ENCODE data around the gene TBC1D22A.

TBC1D22A gene

DNA sequence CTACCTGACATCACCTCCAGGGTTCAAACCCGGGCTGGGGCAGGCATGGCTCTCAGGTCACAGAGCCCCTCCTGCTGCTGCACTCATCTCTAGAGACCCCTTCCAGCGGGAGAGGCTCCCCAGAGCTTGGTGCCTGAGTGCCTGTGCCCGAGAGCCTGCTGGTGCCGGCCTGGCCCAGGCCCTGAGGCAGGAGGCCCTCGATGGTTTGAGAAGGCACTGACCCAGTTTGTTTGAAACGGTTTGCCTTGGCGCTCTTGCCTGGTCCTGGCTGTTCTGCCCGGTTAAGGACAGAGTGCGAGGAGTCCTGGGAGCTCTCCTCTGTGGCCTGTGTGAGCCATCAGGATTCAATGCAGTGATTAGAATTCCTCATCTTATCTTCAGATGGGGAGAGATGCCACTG is 88.9 kb downstream of the TBC1D22A start:
- Histone ChIP-seq H3K4me1 (ENCODE audit: insufficient read depth, low read length, severe bottlenecking) (no peaks in the 10 kb centered on the region), H3K27ac (ENCODE audit: low read depth, low read length, poor library complexity, severe bottlenecking) (no peak overlapping the region), H3K9me2 (ENCODE audit: low read depth, low read length) (no peaks in the 10 kb centered on the region), H2AFZ (ENCODE audit: low read length) (no peak overlapping the region), H4K20me1 (ENCODE audit: insufficient read depth, low read length) (no peaks in the 10 kb centered on the region), H3K9ac (ENCODE audit: low read length) (no peak overlapping the region), H3K27me3 (ENCODE audit: insufficient read depth, low read length) (no peaks in the 10 kb centered on the region), H3K36me3 (ENCODE audit: insufficient read depth, low read length) (peaks cover 21% of the 10 kb centered on the region; the same call in 1 of the 2 replicates), H3K79me2 (ENCODE audit: insufficient read depth, low read length) (0 out of 2 replicates have a peak, but pooled peaks cover 3% of the 10 kb centered on the region), H3K9me3 (ENCODE audit: low read length) (no peaks in the 10 kb centered on the region), H3K4me2 (ENCODE audit: low read length) (no peak overlapping the region), H3K4me3 (ENCODE audit: low read depth, low read length, poor library complexity, severe bottlenecking) (no peak overlapping the region), H3F3A (ENCODE audit: insufficient read depth, low read length) (no peaks in the 10 kb centered on the region)
- no peak for TF ChIP-seq EZH2 (IDR thresholded peaks at IDR 0.05; ENCODE audit: borderline replicate concordance, low read length)
- TF ChIP-seq, protein P1, sequence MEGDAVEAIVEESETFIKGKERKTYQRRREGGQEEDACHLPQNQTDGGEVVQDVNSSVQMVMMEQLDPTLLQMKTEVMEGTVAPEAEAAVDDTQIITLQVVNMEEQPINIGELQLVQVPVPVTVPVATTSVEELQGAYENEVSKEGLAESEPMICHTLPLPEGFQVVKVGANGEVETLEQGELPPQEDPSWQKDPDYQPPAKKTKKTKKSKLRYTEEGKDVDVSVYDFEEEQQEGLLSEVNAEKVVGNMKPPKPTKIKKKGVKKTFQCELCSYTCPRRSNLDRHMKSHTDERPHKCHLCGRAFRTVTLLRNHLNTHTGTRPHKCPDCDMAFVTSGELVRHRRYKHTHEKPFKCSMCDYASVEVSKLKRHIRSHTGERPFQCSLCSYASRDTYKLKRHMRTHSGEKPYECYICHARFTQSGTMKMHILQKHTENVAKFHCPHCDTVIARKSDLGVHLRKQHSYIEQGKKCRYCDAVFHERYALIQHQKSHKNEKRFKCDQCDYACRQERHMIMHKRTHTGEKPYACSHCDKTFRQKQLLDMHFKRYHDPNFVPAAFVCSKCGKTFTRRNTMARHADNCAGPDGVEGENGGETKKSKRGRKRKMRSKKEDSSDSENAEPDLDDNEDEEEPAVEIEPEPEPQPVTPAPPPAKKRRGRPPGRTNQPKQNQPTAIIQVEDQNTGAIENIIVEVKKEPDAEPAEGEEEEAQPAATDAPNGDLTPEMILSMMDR (IDR thresholded peaks at IDR 0.05; ENCODE audit: low read length): no peak

- H3K9me2 ChIP-seq (ENCODE audit: low read depth, low read length): no peaks in the 10 kb centered on the region
- no peak overlapping the region for H3K4me2 ChIP-seq (ENCODE audit: low read length)
- H3K9me3 ChIP-seq (ENCODE audit: low read length): no peaks in the 10 kb centered on the region
- no peak overlapping the region for H3K27ac ChIP-seq (ENCODE audit: low read depth, low read length, poor library complexity, severe bottlenecking)
- TF ChIP-seq, protein P1 (IDR thresholded peaks at IDR 0.05; ENCODE audit: low read length): no peak
- TF ChIP-seq EZH2 (IDR thresholded peaks at IDR 0.05; ENCODE audit: borderline replicate concordance, low read length): no peak
- no peak overlapping the region for H3K9ac ChIP-seq (ENCODE audit: low read length)
- no peak overlapping the region for H3K4me3 ChIP-seq (ENCODE audit: low read depth, low read length, poor library complexity, severe bottlenecking)
- no peak overlapping the region for H2AFZ ChIP-seq (ENCODE audit: low read length)
- no peaks in the 10 kb centered on the region for H3K27me3 ChIP-seq (ENCODE audit: insufficient read depth, low read length)
- no peaks in the 10 kb centered on the region for H4K20me1 ChIP-seq (ENCODE audit: insufficient read depth, low read length)
- peaks cover 21% of the 10 kb centered on the region; the same call in 1 of the 2 replicates for H3K36me3 ChIP-seq (ENCODE audit: insufficient read depth, low read length)
- H3K4me1 ChIP-seq (ENCODE audit: insufficient read depth, low read length, severe bottlenecking): no peaks in the 10 kb centered on the region
- no peaks in the 10 kb centered on the region for H3F3A ChIP-seq (ENCODE audit: insufficient read depth, low read length)
- H3K79me2 ChIP-seq (ENCODE audit: insufficient read depth, low read length): 0 out of 2 replicates have a peak, but pooled peaks cover 3% of the 10 kb centered on the region
These were observed 89.5 kb downstream of the TBC1D22A start for GRCh38 chr22:46851941-46852340.

GRCh38 chr22:46852771-46853170 is 90.3 kb downstream of the TBC1D22A start:
- no peaks in the 10 kb centered on the region for H3K79me2 ChIP-seq (ENCODE audit: insufficient read depth, low read length)

More at GRCh38 chr22:46852771-46853170, 90.3 kb downstream of the TBC1D22A start:
- H2AFZ ChIP-seq (ENCODE audit: low read length): no peak overlapping the region
- H3K27me3 ChIP-seq (ENCODE audit: insufficient read depth, low read length): no peaks in the 10 kb centered on the region
- no peak overlapping the region for H3K4me2 ChIP-seq (ENCODE audit: low read length)
- H3K27ac ChIP-seq (ENCODE audit: low read depth, low read length, poor library complexity, severe bottlenecking): no peak overlapping the region
- peaks cover 21% of the 10 kb centered on the region; the same call in 1 of the 2 replicates for H3K36me3 ChIP-seq (ENCODE audit: insufficient read depth, low read length)
- TF ChIP-seq, protein P1 (IDR thresholded peaks at IDR 0.05; ENCODE audit: low read length): no peak
- H3K9ac ChIP-seq (ENCODE audit: low read length): no peak overlapping the region
- no peaks in the 10 kb centered on the region for H3K9me3 ChIP-seq (ENCODE audit: low read length)
- H3K9me2 ChIP-seq (ENCODE audit: low read depth, low read length): no peaks in the 10 kb centered on the region
- no peaks in the 10 kb centered on the region for H3F3A ChIP-seq (ENCODE audit: insufficient read depth, low read length)
- H3K4me3 ChIP-seq (ENCODE audit: low read depth, low read length, poor library complexity, severe bottlenecking): no peak overlapping the region
- no peaks in the 10 kb centered on the region for H4K20me1 ChIP-seq (ENCODE audit: insufficient read depth, low read length)
- H3K4me1 ChIP-seq (ENCODE audit: insufficient read depth, low read length, severe bottlenecking): no peaks in the 10 kb centered on the region
